Measurements from ENCODE around the gene PTPRCAP.
A peak's percentile ranks its signal among the peaks of the same experiment; 100 is the strongest.
"Not testable (repeated sequence)": the region's sequence is repeated elsewhere in the genome, so short reads cannot be mapped to it uniquely, and the experiment has no call there.

PTPRCAP gene

GRCh38 chr11:67440229-67441097 lies 3.0 kb upstream of the PTPRCAP start:
- DNase-seq, result no peak

GRCh38 chr11:67439321-67440228 lies 2.1 kb upstream of the PTPRCAP start:
- DNase-seq, result peak; percentile 40

GRCh38 chr11:67438158-67438902 lies 848 bp upstream of the PTPRCAP start:
- peak; percentile 83 for DNase-seq

- no peak for DNase-seq
These were observed 301 bp upstream of the PTPRCAP start for GRCh38 chr11:67437809-67438157.

- peak; percentile 70 for DNase-seq
These were observed 912 bp downstream of the PTPRCAP start for GRCh38 chr11:67436459-67437081.

GRCh38 chr11:67435727-67436458 lies 1.6 kb downstream of the PTPRCAP start:
- no peak for DNase-seq

- no peak for DNase-seq
These were observed 2.3 kb downstream of the PTPRCAP start for GRCh38 chr11:67435031-67435726.

- DNase-seq, result peak; percentile 40
These were observed 3.0 kb downstream of the PTPRCAP start for GRCh38 chr11:67434395-67434881.

- DNase-seq, result no peak
These were observed 3.7 kb downstream of the PTPRCAP start for GRCh38 chr11:67433536-67434394.

GRCh38 chr11:67432655-67433349 lies 4.7 kb downstream of the PTPRCAP start:
- no peak for DNase-seq

- DNase-seq, result no peak
These were observed 5.9 kb downstream of the PTPRCAP start for GRCh38 chr11:67431346-67432249.

GRCh38 chr11:67429722-67430121 lies 7.8 kb downstream of the PTPRCAP start:
- DNase-seq, result no peak

- no peak for DNase-seq
These were observed 8.3 kb downstream of the PTPRCAP start for GRCh38 chr11:67429038-67429668.

- peak; percentile 100 for DNase-seq
These were observed 9.2 kb downstream of the PTPRCAP start, which contains the start of gene RPS6KB2 for GRCh38 chr11:67428052-67429001. Gene RPS6KB2 (plus strand): TSS chr11:67428494. CDS start chr11:67428546, 52 bp downstream.

- DNase-seq, result not testable (repeated sequence)
These were observed 10.1 kb downstream of the PTPRCAP start for GRCh38 chr11:67427364-67427859.

All from activated naive CD4-positive, alpha-beta T cell treated with Interleukin-2 at 50 U/mL for 16 hours (primary cell).